Measurements from ENCODE around the gene ANKLE1. TPM values are rescaled to one million over a fixed set of nuclear protein-coding genes. Genes with fewer than 3 reads are reported as not detected.

The ANKLE1 gene
- total RNA-seq, 1 experiment from 2014 or later: 0.66 TPM

DNA sequence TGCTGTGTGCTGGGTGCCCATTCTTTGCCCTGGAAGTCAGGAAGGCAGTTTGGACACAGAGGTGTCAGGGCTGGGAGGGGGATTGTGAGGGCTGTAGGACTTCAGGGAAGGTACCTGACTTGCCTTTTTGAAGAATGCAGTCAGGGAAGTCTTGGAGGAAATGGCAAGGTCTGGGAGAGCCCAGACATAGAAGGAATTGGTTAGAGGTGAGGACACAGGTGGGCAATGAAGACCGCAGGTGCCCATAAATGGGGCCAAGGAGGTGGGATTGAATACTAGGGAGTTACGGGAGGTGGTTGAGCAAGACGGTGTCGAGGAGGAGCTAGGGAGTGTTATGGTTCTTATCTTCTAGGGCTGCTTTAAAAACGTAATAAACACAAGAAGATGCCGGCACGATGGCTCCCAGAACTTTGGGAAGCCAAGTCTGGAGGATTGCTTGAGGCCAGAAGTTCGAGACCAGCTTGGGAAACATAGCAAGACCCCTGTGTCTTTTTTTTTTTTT is 26.2 kb downstream of the ANKLE1 start:
- TF ChIP-seq, protein P1, sequence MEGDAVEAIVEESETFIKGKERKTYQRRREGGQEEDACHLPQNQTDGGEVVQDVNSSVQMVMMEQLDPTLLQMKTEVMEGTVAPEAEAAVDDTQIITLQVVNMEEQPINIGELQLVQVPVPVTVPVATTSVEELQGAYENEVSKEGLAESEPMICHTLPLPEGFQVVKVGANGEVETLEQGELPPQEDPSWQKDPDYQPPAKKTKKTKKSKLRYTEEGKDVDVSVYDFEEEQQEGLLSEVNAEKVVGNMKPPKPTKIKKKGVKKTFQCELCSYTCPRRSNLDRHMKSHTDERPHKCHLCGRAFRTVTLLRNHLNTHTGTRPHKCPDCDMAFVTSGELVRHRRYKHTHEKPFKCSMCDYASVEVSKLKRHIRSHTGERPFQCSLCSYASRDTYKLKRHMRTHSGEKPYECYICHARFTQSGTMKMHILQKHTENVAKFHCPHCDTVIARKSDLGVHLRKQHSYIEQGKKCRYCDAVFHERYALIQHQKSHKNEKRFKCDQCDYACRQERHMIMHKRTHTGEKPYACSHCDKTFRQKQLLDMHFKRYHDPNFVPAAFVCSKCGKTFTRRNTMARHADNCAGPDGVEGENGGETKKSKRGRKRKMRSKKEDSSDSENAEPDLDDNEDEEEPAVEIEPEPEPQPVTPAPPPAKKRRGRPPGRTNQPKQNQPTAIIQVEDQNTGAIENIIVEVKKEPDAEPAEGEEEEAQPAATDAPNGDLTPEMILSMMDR (IDR thresholded peaks at IDR 0.05; ENCODE audit: unreplicated experiment): no peak
- BruUV-seq (replicated peaks): no TSS peak
- intact Hi-C loops (cut with micrococcal nuclease; ENCODE audit: unreplicated experiment): no loop called here
- Mint-ChIP-seq H3K4me1 (ENCODE audit: low read depth, unreplicated experiment) (peaks cover 27% of the 10 kb centered on the region), H3K4me3 (ENCODE audit: low read depth, unreplicated experiment) (peak overlapping the region; percentile 5), H3K27me3 (ENCODE audit: unreplicated experiment) (no peaks in the 10 kb centered on the region), H3K9me3 (ENCODE audit: low read depth, unreplicated experiment) (no peaks in the 10 kb centered on the region), H3K27ac (ENCODE audit: unreplicated experiment) (no peak overlapping the region), H3K36me3 (ENCODE audit: insufficient read depth, unreplicated experiment) (peaks cover 52% of the 10 kb centered on the region)
- DNase-seq: no peak
- CTCF ChIA-PET: no interaction called here

DNA sequence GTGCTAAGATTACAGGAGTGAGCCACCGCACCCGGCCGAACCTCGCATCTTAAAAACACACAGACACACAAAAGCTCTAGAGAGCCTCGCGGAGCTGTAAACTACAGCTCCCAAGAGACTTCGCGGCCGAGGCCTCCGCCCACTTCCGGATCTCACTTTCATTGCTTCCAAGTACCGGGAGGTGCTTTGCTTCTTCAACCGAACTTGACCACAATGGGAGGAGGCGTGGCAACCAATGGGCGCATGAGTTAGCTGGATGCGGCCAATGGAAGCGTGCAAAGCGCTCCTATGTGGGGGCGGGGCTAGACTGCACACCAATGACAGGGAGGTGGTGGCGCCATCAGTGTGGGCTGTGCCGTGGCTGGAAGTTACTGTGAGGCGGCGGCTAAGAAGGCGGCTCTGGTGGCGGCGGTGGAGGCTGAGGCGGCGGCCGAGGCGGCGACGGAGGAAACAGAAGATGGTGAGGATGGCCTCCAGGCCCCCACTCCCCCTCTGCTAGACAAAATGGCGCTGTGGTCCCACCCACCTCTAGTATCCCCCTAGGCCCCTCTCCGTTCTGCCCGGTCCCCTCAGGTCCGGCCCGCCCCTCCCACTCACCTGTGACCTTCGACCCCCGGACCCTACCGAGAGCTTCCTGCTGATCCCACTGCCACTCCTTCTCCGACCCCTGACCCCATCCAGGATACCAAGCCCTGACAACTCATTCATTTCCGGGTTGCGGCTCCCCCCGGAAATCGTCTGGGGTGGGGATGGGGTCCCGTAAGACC is 27.7 kb downstream of the ANKLE1 start, which contains the start of gene DDA1:
Gene DDA1 (plus strand): TSS at position 366 of the 767 bp plus-strand sequence. CDS start 92 bp downstream, at position 458.
- Mint-ChIP-seq H3K9me3 (ENCODE audit: low read depth, unreplicated experiment) (no peaks in the 10 kb centered on the region), H3K36me3 (ENCODE audit: insufficient read depth, unreplicated experiment) (peaks cover 61% of the 10 kb centered on the region), H3K27me3 (ENCODE audit: unreplicated experiment) (no peaks in the 10 kb centered on the region), H3K4me1 (ENCODE audit: low read depth, unreplicated experiment) (peaks cover 27% of the 10 kb centered on the region), H3K27ac (ENCODE audit: unreplicated experiment) (peak within 1 kb of the TSS; percentile 95), H3K4me3 (ENCODE audit: low read depth, unreplicated experiment) (peak within 1 kb of the TSS; percentile 99)
- CTCF ChIA-PET: interaction anchor here (0.6 to 0.8 kb wide), 4 partner anchors 8 to 692 kb away, joined by 3 to 7 read pairs (median 3); no protein-coding TSS in a partner anchor
- TF ChIP-seq, protein P1 (IDR thresholded peaks at IDR 0.05; ENCODE audit: unreplicated experiment): no peak
- peak; percentile 96 for DNase-seq
- BruUV-seq (replicated peaks): TSS peak; percentile 64
- intact Hi-C loops (cut with micrococcal nuclease; ENCODE audit: unreplicated experiment): no loop called here

DNA sequence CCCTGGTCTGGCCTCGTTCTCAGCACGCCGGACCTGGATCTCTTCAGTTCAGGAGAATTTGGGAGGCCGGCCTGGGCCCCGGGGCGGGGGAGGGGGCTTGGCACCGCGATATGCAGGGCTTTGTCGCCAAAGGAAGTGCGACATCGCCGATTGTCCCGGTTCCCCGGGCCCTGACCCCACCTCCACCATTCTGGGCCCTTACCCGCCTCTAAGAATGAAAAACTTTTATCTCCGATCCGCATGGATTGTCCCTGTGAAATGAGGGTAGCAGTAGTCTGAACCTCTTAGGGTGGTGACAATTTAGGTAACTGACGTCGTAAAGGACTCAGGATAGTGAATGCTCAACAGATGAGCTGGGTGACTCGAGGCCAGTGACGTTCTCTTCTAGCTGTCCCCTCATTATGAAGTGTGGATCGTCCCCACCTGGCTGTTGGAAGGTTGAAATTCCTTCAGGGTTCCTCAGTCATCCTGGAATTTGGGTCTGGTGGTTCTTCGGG is 28.3 kb downstream of the ANKLE1 start:
- peaks cover 58% of the 10 kb centered on the region for H3K36me3 Mint-ChIP-seq (ENCODE audit: insufficient read depth, unreplicated experiment)
- peak overlapping the region; percentile 95 for H3K27ac Mint-ChIP-seq (ENCODE audit: unreplicated experiment)
- CTCF ChIA-PET: no interaction called here
- intact Hi-C loops (cut with micrococcal nuclease; ENCODE audit: unreplicated experiment): no loop called here
- peak; percentile 20 for DNase-seq
- H3K4me1 Mint-ChIP-seq (ENCODE audit: low read depth, unreplicated experiment): peaks cover 22% of the 10 kb centered on the region
- H3K27me3 Mint-ChIP-seq (ENCODE audit: unreplicated experiment): no peaks in the 10 kb centered on the region
- H3K9me3 Mint-ChIP-seq (ENCODE audit: low read depth, unreplicated experiment): no peaks in the 10 kb centered on the region
- BruUV-seq (replicated peaks): no TSS peak
- peak overlapping the region; percentile 99 for H3K4me3 Mint-ChIP-seq (ENCODE audit: low read depth, unreplicated experiment)
- TF ChIP-seq, protein P1 (IDR thresholded peaks at IDR 0.05; ENCODE audit: unreplicated experiment): no peak

DNA sequence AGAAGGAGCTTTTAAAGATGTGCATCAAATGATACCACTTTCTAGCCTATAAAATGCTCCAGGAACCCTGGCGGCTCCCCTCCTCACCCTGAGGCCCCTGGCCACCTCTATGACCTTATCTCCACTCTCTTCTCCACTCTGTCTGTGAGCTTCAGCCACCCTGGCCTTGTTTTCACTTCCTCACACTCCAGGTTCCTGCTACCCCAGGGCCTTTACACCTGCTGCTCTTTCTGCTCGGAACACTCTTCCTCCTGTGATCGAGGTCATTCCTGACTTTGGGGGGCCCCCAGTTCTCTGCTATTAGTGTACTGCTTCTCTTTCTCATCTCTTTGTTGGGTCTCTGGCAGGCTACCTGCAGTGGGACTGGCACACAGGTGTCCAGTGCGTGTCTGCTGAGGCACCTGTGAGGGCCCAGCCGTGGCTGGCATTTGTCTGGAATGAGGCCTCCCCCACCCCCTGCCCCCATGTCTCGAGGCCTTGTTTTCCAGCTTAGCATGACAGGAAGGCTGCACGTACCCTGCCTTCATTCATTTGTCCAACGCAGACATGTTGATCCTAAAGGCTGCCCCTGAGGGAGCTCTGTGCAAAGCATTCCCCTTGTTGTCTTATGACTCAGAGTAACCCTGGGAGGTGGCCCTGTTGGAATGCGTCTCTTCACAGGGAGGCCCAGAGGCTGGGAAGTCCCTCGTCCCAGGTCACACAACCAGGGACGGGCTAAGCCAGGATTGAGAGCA is 29.9 kb downstream of the ANKLE1 start:
- intact Hi-C loops (cut with micrococcal nuclease; ENCODE audit: unreplicated experiment): no loop called here
- no TSS peak for BruUV-seq (replicated peaks)
- Mint-ChIP-seq H3K27me3 (ENCODE audit: unreplicated experiment) (no peaks in the 10 kb centered on the region), H3K4me1 (ENCODE audit: low read depth, unreplicated experiment) (peaks cover 19% of the 10 kb centered on the region), H3K27ac (ENCODE audit: unreplicated experiment) (peak overlapping the region; percentile 92), H3K36me3 (ENCODE audit: insufficient read depth, unreplicated experiment) (peaks cover 56% of the 10 kb centered on the region), H3K4me3 (ENCODE audit: low read depth, unreplicated experiment) (peak overlapping the region; percentile 68), H3K9me3 (ENCODE audit: low read depth, unreplicated experiment) (no peaks in the 10 kb centered on the region)
- CTCF ChIA-PET: interaction anchor here (1.7 kb wide), 1 partner anchor 22 kb away, joined by 8 read pairs; no protein-coding TSS in a partner anchor
- TF ChIP-seq, protein P1 (IDR thresholded peaks at IDR 0.05; ENCODE audit: unreplicated experiment): no peak
- peak; percentile 67 for DNase-seq

Data from Calu3 (cell line).